Measurements from ENCODE around the gene C19orf12.
"Not testable (repeated sequence)": the region's sequence is repeated elsewhere in the genome, so short reads cannot be mapped to it uniquely, and the experiment has no call there.

The C19orf12 gene

GRCh38 chr19:29675120-29675649, 39.9 kb downstream of the C19orf12 start:
- DNase-seq, result no peak

- no peak for DNase-seq
These were observed 40.5 kb downstream of the C19orf12 start for GRCh38 chr19:29674374-29675119.

DNA sequence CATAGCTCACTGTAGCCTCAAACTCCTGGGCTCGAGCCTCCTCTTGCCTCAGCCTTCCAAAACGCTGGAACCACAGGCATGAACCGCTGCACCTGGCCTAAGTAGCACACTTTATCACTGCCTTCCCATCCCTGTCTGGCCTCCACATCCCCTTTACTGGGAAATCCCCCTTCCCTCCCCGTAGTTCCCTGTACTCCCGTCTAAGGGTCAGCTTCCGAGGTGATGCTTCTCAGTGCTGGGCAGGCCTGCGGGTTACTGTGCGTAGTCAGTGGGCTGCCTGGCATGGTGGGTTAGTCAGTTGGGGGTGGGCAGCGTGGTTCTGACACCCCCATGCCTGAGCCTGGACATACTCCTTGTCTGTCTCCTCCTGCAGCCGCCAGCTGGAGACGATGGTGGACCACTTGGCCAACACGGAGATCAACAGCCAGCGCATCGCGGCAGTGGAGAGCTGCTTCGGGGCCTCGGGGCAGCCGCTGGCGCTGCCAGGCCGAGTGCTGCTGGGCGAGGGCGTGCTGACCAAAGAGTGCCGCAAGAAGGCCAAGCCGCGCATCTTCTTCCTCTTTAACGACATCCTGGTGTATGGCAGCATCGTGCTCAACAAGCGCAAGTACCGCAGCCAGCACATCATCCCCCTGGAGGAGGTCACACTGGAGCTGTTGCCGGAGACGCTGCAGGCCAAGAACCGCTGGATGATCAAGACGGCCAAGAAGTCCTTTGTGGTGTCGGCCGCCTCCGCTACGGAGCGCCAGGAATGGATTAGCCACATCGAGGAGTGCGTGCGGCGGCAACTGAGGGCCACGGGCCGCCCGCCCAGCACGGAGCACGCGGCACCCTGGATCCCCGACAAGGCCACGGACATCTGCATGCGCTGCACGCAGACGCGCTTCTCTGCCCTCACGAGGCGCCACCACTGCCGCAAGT, 41.4 kb downstream of the C19orf12 start:
- no peak for DNase-seq

GRCh38 chr19:29672933-29673336, 42.1 kb downstream of the C19orf12 start:
- DNase-seq, result no peak

DNA sequence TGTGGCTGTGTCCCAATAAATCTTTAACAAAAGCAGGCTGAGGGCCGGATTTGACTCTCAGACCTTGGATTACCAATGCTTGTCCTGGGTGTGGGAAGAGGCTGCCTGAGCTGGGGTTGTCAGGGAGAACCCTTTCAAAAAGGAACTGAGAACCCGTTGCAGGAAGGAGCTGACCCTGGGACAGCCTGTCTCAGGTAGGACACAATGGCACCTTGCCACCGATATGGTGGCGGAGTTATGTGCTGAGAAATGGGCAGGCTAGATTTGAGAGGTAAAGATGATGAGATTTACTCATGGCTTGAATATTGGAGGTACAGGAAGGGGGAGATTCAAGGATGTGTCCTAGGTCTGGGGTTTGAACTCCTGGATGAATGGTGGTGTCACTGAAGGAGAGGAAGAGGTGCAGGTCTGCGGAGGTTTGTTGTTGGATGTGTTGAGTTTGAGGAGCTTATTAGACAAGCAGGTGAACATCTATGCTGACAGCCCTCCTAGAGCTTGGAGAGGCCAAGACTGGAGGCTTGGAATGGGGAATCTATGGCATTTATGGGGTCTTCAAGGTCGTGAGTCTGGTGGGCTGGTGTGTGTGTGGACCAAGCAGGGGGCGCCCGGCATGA, 42.6 kb downstream of the C19orf12 start:
- no peak for DNase-seq

DNA sequence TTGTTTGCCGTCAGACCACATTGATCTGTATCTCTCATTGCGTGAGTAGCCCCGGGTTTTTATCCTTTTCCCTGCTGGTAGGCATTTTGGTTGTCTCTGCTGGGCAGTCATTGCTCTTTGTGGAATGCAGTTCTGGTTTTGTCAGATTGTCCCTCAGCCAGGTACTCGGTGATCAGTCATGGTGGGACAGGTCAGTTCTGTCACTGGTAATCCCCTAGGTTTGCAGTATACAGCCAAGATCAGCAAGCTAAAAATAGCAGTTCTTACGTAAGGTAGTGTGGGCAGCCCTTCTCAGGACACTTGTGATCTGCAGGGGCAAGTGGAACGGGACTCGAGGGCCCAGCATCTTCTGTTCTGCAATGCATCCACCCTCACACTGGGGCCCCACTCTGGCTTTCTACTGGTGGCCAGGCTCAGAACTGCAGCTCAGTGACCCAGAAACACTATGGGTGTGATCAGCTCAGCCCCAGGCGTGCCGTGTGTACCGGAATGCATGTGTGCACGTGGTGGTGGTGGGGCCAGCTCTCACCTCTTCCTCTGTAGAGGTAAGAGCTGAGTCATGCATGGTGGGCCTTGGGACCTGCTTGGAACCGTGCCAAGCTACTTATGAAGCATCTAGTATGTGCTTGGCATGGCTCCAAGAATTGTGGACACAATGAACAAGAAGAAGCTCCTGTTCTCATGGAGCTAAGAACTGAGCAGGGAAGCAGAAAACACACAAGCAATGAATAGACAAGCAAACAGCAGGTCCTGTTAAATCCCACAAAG, 43.5 kb downstream of the C19orf12 start:
- DNase-seq, result peak; percentile 43

DNA sequence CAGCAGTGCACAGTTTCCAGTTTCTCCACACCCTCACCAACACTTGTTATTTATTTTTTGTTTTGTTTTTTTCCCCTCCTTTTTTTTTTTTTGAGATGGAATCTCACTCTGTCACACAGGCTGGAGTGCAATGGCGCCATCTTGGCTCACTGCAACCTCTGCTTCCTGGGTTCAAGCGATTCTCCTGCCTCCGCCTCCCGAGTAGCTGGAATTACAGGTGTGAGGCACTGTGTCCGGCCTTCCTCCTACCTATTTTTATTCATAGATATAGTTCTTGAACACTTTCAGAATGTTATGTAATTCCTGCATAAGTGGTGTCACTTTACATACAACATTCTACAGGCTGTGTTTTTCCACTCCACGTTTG, 44.1 kb downstream of the C19orf12 start:
- not testable (repeated sequence) for DNase-seq

DNA sequence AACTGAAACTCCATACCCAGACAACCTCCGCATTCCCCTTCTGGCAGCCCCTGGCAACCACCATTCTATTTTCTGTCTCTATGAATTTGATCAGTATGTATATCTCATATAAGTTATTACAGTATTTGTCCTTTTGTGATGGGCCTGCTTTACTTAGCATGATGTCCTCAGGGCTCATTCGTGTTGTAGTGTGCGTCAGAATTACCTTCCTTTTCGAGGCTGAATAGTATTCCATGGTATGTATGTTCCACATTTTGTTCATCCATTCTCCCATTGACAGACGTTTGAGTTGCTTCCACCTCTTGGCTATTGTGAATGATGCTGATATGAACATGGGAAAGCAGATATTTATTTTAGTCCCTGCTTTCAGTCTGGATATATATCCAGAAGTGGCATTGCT, 44.8 kb downstream of the C19orf12 start:
- DNase-seq, result no peak

DNA sequence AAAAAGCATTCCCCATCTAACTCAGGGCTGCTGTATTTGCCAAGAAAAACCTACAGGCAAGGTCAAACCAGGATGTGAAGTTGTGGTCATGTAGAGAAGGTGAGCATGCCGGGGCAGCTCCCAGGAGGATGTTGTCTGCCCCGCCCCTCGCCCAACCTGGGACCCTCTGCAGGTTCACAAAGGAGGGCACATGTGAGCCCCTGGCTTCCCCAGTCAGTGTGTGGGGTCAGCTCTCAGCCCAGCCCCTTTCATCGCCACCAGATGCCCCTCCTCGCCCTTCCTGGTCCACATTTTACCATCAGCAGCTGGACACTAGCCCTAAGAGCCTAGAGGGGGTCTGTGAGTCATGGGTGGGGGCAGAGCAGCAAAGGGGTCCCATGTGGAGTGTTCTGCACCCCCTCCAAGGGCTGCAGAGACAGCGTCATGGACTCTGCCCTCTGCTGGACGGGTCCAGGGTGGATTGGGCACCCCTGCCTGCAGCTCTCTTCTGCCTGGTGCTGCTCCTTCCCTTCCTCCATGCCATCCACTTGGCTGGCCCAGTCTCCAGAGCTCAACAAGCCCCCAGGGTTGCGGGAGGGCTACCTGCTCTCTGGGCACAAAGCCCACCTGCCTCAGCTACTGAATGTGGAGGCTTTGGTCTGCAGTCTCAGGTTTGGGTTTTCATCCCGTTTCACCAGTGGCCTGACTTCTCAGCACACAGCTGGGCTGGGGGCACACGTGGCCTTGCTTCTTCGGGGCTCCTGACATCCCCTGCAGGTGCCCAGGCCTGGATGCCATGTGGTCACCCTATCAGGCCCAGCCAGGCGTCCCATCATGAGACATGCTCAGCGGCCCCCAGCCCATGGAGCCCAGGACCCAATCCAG, 46.1 kb downstream of the C19orf12 start:
- no peak for DNase-seq

GRCh38 chr19:29667901-29668341, 47.1 kb downstream of the C19orf12 start:
- no peak for DNase-seq

GRCh38 chr19:29667387-29667783, 47.7 kb downstream of the C19orf12 start:
- DNase-seq, result no peak

DNA sequence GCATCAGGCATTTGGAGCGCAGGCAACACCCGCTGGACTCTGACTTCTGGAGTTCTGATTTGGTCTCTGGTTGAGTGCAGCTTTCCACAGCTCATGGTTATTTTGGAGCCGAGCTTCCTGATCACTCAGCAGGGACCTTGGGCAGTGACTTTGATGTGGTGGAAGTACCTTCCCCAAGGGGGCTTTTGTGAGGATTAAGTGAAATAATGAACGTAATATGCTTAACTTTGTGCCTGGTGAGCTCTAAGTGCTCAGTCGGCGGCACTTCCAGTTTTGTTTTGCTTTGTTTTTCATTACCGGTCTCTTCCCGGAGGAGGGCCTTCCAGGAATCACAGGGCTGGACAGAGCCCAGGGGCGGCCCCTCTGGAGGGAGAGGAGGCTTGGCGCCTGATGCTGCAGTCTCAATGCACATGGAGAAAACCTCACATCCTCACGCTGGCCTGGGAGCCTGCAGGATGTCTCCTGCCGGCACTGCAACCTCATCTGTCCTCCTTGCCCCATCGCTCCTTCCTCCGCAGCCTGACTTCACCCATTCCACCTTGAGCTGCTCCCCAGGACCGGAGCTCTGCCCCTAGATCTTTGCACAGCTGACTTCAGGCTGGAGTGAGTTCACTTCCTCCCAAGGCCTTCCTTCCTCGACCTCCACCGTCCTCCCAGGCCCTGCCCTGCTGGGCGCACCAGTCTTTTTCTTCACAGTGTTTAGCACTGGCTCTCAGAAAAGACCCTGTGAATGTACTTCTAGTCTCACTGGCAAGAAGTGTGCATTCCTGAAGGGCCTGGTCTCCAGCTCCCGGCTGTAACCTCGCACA, 48.3 kb downstream of the C19orf12 start:
- peak; percentile 56 for DNase-seq

DNA sequence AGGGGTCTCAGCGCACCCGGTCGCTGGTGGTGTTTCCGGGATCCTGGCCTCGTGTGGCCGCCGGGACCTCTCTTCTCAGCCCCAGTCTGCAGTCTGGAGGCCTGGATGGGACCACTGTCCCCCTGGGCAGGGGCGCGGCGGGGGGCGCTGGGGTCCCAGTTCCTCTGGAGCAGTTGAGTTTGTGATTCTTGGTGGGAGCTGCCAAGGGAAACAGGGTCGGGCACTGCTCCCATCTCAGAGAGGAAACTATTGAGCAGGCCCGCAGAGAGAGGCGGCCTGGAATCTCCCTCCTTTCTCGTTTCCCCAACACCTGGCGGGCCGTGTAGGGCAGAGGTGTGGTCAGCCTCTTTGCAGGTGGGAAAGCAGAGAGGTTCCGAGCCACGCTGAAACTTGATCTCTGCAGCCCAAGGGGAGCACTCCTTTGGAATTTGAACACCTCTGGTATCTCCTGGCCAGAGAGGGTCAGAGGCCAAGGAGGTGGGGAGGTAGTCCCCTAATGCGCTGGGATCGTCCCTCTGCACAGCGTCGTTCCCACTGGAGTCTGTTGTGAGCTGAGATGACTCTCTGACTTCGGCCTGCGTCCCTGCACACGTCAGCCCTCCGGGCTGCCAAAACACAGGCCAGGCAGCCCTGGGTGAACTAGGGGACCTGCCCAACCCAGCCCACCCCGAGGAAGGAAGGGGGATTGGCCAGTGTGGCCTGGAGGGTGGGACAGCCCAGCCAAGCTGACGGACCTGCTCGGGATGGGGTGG, 49.1 kb downstream of the C19orf12 start:
- no peak for DNase-seq

- DNase-seq, result peak; percentile 65
These were observed 49.7 kb downstream of the C19orf12 start, which contains the start of gene PLEKHF1 for GRCh38 chr19:29665215-29665825. TSS of gene PLEKHF1 (plus strand) at chr19:29665461. CDS start at chr19:29673840, 8,379 bp downstream.

GRCh38 chr19:29664753-29665214, 50.3 kb downstream of the C19orf12 start:
- DNase-seq, result no peak

GRCh38 chr19:29663861-29664752, 51.0 kb downstream of the C19orf12 start:
- no peak for DNase-seq

- DNase-seq, result peak; percentile 89
These were observed 52.3 kb downstream of the C19orf12 start for GRCh38 chr19:29662604-29663404.

All from fibroblast of skin of right quadriceps (primary cell).